COLO668 (cell line): ENCODE results near the gene BCAS4.

Experiments used
- DNase-seq: peaks from one replicate; lab custom pipeline; 2025; ENCODE audit not compliant: unreplicated experiment; lab: John Stamatoyannopoulos, UW

The BCAS4 gene

DNA sequence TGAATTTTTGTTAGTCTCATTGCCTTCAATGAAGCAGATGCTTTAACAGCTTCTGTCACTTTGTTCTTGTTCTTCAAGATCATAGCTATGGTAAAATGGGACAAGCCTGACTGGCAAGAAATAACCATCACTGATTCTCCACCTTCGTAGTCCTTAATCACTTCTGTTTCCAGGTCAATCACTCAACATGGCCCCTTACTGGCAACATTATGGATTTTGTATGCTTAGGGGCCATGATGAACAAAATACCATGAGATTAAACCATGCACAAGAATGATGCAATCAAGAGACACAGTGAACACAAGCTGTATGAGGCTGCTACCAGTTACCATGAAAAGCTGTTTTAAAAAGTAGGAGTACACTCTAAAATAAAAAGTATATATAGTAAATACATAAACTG, 103.6 kb downstream of the BCAS4 start:
- no peak for DNase-seq

DNA sequence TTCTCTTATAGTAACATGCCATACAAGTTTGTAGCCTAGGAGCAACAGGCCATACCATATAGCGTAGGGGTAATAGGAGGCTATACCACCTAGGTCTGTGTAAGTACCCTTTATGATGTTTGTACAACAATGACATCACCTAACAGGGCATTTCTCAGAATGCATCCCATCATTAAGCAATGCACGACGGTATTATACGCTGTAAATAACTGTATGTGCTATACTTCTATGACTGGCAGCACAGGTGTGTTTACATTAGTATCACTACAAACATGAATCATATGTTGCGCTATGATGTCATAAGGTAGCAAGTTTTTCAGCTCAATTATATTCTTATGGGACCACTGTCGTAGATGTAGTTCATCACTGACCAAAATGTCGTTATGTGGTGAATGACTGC, 105.4 kb downstream of the BCAS4 start:
- DNase-seq: no peak

GRCh38 chr20:50901301-50901700, 106.4 kb downstream of the BCAS4 start:
- no peak for DNase-seq

DNA sequence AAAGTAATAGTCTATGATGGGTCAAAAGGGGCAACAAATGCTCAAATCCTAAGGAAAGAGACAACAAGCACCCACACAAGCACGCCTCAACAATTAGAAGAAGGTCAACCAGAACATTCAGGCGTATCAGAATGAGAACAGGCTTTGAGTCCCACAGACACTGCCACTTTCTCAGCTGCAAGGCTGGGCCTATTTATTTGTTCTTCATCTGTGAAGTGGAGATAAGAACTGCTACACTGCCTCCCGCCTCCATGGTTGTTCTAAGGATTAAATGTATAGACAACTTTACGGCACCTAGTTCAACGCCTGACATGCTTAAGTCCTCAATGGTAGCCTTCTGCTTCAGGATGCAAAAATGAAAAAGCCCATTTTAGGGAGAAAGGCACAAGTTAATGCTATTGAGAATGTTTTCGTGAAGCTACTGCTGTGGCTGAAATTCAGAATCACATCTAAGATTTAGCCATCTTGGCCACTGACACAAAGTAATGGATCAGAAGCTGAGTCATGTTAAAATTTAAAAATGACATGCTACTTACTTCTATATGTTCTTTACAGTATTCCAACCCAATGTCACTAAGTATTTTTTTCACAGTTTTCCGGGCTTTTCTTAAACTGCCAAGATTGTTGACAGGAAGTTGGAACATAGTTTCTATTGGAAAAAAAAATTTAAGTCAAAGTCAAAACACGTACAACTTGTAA, 108.6 kb downstream of the BCAS4 start:
- DNase-seq: no peak

DNA sequence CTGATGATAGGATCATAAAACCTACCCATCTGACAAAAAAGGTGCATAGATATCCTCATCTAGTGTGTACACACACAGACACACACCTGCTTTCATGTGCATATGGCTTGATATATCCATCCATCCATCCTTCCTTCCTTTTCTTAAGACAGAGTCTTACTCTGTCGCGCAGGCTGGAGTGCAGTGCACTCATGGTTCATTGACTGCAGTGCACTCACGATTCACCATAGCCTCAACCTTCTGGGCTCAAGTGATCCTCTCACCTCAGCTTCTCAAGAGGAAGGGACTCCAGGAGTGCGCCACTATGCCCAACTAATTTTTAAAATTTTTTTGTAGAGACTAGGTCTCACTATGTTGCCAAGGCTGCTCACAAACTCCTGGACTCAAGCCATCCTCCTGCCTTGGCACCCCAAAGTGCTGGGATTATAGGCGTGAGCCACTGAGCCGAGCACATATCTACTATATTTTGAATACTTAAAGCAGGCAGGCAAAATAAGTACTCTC, 109.3 kb downstream of the BCAS4 start:
- DNase-seq: no peak

GRCh38 chr20:50909413-50909812, 114.6 kb downstream of the BCAS4 start:
- DNase-seq: no peak

DNA sequence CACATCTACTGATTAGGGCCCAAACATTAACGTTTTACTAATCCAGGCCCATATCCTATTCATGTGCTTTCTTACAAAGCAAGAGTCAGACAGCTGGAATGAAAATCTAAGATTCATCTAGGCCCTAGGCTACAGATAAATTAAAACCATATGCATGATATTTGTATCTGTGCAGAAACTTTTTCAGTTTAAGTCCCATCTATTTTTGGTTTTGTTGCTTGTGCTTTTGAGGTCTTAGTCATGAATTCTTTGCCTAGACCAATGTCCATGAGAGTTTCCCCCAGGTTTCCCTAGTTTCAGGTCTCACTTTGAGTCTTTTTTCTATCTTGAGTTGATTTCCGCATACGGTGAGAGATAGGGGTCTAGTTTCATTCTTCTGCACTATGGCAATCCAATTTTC, 116.2 kb downstream of the BCAS4 start:
- DNase-seq: no peak

DNA sequence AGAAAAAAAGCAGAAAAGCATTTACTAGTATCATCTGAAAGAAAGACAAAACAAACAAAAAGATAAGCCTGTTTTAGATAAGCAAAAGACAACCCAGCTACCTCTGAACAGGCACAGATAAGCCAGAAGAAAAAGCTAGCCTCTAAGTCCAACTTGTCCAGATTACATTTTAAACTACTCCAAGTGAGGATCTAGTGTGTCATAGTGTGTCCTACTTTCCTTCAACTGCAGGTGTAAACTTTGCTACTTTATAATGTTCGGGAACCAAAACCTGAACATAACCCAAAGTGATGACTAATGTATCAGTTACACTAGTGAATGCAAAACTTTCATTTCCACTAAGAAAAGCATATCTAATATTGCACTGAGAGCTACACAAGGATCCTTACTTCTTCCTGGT, 116.9 kb downstream of the BCAS4 start:
- no peak for DNase-seq

GRCh38 chr20:50913690-50914375, 119.0 kb downstream of the BCAS4 start:
- DNase-seq: no peak

DNA sequence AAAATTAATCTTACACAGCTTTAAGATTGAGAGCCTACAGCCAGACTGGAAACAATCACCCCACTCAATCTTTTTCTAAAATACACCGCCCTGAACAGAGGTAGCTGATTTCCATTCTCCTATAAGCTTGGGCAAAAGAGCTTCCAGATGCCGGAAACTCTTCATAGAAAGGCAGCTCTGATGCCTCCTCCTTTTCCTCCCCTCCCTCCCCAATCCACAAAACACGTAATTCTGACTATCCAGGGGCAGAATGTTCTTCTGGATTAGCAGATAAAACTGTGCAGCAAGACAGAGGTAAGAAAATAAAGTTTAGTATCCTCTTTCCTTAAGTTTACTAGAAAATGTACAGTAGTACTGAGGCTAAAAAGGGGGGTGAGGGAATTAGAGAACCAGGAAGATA, 120.6 kb downstream of the BCAS4 start:
- no peak for DNase-seq

- DNase-seq: no peak
These were observed 121.4 kb downstream of the BCAS4 start for GRCh38 chr20:50916257-50916656.

- no peak for DNase-seq
These were observed 122.1 kb downstream of the BCAS4 start for GRCh38 chr20:50916934-50917333.

DNA sequence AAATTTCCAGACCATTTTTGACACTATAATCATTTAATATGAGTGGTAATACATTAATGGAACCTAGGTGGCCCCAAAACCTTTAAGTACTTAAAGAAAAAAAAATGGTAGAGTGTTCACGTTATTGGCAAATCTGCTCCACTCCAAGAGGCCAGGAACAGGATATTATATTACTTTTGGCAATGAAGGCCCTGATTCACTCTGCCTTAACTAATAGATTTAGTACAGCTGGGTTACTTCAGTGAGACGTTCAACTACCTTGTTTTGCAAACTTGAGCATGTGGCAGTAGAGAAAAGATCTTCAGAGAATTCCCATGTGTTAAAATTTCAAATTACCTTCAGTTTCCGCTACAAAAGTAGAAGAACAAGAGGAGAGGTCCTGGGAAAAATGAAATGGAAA, 123.5 kb downstream of the BCAS4 start:
- no peak for DNase-seq

DNA sequence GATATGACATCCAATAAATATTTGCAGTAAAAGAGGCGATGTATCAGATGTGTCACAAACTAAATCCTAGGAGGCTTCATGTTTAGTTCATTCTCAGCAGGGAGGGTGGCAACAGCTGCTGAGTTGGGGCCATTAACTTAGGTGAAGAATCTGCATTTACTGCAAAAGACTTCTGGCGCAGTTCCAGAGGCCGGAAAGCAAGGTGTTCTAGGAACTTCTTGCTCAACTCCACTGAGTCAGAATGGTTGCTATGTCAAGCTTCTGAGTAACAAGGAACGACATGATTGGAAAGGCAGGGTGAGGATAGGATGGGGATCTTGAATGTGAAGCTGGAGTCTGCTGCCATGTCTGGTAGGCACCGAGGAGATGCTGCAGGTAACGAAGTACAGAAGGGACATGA, 124.7 kb downstream of the BCAS4 start:
- DNase-seq: no peak

DNA sequence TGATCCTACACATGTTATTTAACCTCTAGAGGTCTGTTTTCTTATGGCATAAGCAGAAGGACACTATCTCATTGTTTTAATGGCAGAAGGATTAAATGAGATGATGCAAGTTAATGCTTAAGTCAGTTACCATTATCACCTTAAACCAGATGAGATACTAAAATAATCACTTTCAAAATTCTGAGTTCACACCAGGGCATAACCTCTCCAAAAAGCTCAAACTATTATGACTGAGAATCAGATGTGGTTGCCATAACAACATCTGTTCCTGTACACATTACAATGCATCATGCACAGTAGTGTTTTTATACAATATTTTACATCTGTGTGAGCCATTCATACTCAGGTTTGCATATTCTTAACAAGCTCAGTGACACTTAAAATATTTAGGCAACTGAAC, 126.1 kb downstream of the BCAS4 start:
- no peak for DNase-seq

- DNase-seq: no peak
These were observed 127.1 kb downstream of the BCAS4 start for GRCh38 chr20:50921803-50922501.

DNA sequence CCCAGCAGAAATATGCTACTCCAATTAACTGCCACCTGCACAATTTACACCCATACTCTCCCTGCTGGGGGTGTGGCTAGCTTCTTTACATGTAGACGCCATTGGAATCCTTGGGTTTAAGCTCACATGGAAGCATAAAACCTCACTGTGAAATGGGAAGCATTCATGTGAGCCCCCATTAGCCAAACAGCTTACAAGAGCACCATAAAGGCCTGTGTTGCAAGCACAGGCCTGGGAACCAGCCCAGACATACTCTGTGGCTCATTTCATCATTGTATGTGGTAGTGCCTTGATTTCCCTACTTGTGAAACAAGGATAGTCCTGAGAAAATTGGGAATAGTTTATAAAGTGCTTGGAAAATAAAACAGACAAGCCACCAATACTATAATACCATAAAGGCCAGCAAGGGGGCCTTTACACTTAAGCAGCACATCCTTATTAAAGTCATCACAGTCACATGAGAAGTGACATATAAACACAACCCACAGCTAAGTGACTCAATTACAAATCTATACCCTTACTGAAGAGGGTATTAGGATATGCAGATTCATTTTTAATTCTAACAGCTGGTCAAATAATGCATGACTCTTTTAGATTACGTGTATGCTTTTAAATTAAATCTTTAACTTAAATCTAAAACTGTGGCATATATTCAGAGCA, 129.5 kb downstream of the BCAS4 start:
- no peak for DNase-seq

DNA sequence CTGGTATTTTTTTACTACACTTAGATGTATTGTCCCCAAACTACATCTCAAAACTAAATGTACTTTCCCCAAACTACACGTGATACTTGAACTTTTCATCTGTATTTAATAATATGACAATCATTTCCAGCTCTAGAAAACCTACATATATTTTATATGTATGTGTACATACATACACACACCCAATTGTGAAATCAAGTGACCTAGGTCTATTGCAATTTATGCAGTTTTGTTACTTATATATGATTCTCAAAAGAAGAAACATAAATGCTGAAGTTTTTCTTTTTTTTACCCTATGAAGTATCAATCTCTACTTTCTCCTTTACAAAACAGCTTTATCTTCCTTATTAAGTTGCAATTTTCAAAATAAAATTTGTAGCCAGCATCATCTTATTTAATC, 131.7 kb downstream of the BCAS4 start:
- no peak for DNase-seq
